Stimulated activated CD8-positive, alpha-beta memory T cell treated with anti-CD3 and anti-CD28 coated beads, Interleukin-12 subunit alpha, Interleukin-12 subunit beta, amount 100 ng/mL, for 1 hour (primary cell): ENCODE results near the gene RMND5A.
A peak's percentile ranks its signal among the peaks of the same experiment; 100 is the strongest.
"Not testable (repeated sequence)": the region's sequence is repeated elsewhere in the genome, so short reads cannot be mapped to it uniquely, and the experiment has no call there.

Source experiments
- DNase-seq: peaks from one replicate; pipeline ENCODE4 v3.0.0-alpha.2; 2020; ENCODE audit warnings: low read depth

RMND5A gene

GRCh38 chr2:86714579-86715173, 5.4 kb upstream of the RMND5A start:
- DNase-seq: not testable (repeated sequence)

DNA sequence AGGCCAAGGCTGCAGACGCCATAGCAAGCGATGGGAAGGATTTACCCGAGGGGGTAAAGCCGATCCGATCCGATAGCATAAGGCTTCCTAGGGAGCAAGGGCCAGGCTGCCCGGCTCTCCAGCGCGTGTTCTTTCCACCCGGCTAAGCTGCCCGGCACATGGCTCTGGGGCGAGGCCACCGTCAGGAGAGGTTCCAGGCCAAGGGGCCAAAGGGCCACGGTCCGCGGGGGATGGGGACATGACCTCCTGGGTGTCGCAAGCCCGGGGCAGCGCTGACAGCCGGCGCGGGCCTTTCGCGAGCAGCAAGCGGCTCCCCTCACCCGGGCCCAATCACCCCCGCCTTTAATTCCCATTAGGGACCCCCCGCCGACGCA, 841 bp upstream of the RMND5A start:
- not testable (repeated sequence) for DNase-seq

DNA sequence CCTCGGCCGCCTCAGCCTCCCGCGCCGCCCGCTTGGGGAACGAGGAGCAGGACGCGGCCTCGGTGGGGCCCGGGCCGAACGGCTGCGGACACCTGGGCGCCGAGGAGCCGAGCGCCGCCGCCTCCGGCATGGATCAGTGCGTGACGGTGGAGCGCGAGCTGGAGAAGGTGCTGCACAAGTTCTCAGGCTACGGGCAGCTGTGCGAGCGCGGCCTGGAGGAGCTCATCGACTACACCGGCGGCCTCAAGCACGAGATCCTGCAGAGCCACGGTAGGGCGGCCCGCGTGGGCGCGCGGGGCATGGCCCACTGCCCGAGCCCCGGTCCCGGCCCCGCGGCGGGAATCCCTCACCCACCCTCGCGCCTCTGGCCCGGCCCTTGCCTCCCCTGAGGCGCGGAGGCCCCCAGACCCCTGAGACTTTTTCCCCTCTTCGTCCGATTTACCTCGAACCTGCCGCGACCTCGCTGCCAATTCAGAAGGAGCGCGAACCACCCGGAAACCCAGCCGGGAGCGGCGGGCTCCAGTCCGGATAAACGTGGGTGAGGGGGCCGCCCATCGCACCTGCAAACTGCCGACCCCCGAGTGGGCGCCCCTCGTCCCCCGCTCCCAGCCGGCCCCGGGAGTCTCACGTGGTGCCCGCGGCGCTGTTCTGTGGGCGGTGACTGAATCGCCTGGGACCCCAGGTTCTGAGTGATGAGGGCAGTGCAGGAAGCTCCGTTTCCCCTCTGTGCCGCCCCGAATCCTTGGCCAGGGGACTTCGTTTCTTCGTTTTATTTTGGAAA, 639 bp downstream of the RMND5A start:
- peak; percentile 22 for DNase-seq

- not testable (repeated sequence) for DNase-seq
Measured at GRCh38 chr2:86725706-86726105, 5.6 kb downstream of the RMND5A start.

DNA sequence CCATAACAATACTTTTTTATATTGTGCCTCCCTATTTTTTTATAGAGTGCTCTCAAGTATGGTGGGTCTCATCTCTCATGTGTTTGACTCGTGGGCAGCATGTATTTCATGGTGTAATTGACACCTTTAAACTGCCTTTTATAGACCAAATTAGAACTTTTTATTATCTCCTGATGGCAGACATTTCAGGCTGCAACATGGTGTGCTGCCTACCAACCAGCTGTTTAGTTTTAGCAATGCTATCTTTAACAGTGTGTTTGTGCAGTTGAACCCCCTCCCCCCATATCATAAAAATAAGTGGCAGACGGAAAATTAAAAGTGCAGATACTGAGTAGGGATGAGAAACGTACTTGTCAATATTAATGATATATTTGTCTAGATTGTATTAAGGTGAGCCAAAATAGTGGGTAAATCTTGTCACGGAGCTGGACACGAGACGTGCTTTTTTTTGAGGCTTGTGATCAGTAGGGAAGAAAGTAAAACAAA, 12.0 kb downstream of the RMND5A start:
- DNase-seq: not testable (repeated sequence)

- not testable (repeated sequence) for DNase-seq
Measured at GRCh38 chr2:86732837-86733236, 12.7 kb downstream of the RMND5A start.

DNA sequence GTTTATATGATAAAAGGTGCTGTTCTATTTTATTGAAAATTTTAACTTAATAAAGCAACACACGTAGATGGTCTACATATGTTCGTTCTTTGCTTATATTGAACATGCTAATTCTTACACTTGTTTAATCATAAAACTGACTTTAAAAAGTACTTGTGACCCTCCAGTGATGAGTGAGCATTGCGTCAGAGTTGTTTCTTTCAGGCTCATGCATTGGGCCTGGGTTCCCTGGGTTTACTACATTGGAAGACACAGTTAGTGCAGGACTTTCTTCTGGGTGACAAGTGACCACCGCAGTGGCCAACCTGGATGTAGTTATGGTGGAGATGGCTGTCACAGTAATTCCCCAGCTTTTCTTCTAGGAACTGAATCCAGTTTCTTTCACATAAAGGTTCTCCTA, 13.4 kb downstream of the RMND5A start:
- DNase-seq: not testable (repeated sequence)

DNA sequence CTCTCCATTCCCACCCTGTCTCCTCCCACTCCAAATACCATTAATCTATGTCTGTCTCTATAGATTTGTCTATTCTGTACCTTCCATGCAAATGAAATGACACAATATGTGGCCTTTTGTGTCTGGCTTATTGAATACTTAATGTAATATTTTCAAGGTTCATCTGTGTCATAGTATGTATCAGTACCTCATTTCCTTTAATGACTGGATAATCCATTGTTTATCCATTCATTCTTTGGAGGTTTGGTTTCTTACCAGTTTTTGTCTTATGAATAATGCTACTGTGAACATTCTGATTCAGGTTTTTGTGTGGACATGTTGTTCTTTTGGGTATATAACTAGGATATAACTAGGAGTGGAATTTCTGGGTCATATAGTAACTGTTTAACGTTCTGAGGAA, 14.8 kb downstream of the RMND5A start:
- not testable (repeated sequence) for DNase-seq

GRCh38 chr2:86739485-86739884, 19.4 kb downstream of the RMND5A start:
- DNase-seq: not testable (repeated sequence)

DNA sequence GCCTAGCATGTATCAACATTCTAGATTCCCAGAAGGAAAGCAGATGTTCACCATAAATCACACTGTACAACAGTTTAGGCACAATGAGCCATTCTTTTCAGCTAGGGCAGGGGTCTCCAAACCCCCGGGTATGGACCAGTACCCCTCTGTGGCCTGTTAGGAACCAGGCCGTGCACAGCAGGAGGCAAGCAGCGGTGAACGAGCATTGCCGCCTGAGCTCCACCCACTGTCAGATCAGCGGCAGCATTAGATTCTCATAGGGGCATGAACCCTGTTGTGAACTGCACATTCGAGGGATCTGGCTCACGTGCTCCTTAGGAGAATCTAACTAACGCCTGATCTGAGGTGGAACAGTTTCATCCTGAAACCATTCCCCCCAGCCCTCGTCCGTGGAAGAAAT, 19.8 kb downstream of the RMND5A start:
- DNase-seq: not testable (repeated sequence)

GRCh38 chr2:86741889-86742498, 21.9 kb downstream of the RMND5A start:
- DNase-seq: not testable (repeated sequence)

GRCh38 chr2:86744152-86744551, 24.1 kb downstream of the RMND5A start:
- no peak for DNase-seq

GRCh38 chr2:86746939-86747338, 26.8 kb downstream of the RMND5A start:
- no peak for DNase-seq

- no peak for DNase-seq
Measured at GRCh38 chr2:86747711-86748639, 27.9 kb downstream of the RMND5A start.

GRCh38 chr2:86750240-86750839, 30.2 kb downstream of the RMND5A start:
- no peak for DNase-seq

DNA sequence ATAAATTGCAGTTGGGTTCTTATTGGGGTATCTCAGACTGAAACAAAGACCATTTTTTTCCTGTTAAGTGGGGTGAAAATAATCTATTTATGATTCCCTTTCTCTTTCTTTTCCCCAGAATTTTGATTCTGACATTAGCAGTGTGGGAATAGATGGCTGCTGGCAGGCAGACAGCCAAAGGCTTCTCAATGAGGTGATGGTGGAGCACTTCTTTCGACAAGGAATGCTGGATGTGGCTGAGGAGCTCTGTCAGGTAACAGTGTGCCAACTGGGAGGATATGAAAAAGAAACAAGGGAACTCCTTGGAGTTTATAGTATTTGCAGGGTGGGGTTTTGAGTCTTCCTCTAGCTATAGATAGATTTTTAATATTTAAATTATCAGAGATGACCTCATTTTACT, 31.7 kb downstream of the RMND5A start:
- DNase-seq: no peak

DNA sequence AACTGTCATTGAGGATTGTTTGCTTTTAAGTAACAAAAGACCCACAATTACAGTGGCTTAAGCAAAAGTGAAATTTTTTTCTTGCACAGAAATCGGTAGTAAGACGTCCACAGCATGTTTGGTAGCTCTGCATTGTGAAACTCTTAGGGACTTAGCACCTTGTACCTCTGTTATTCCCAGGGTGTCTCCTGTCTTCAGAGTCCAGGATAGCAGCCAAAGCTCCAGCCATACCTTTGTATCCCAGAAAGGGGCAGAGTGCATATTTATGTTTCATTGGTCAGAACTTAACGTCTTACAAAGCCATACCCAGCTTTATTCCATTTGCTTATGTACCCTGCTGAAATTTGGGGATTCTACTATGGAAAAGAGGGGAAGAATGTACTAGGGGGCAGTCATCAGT, 32.8 kb downstream of the RMND5A start:
- DNase-seq: no peak

DNA sequence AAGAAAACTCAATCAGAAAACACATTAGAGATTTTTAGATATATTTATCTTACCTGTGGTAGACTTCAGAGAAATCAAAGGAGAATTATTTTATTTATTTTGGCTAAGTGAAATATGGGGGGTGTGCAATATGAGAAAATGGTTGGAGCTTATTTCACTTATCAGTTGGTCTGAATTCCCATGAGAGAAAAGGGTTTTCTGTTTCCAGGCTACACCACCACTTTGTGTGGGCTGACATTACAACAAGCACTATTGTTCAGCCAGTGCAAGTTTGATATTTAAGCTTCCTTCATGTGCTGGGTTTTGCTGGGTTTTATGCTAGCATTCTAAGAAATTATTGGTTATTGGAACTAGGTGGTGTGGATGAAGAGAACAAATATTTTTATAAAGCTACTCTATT, 33.5 kb downstream of the RMND5A start:
- no peak for DNase-seq

DNA sequence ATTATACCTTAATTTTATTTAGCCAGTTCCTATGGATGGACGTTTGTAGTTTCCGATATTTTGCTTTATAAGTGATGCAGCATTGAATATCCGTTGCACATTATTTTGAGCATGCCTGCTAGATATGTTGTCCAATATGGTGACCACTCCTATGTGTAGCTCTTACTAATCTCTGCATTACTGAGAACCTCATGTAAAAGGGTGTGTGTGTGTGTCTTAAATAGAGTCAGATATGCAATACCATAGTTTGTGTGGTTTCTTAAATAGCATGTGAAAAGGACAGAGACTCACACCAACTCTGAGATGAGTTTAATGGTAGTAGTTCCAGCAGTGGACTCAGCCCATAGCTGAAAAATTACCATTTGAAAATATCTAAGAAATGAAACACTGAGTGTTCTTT, 38.3 kb downstream of the RMND5A start:
- no peak for DNase-seq

- DNase-seq: no peak
Measured at GRCh38 chr2:86760371-86760770, 40.3 kb downstream of the RMND5A start.

- DNase-seq: peak; percentile 34
Measured at GRCh38 chr2:86764661-86765309, 44.7 kb downstream of the RMND5A start.
